Mesenchymal stem cell (in vitro differentiated cells and primary cell): ENCODE data around the gene PTPRG.

Source experiments
- DNase-seq: peaks from one replicate; pipeline ENCODE4 v3.0.0-alpha.2; 2013
- H2AFZ ChIP-seq: one replicate; pipeline ENCODE4 v1.6.1; 2013; ENCODE audit warnings: low read depth, mild to moderate bottlenecking, control low read depth, inconsistent platforms, low read length, moderate library complexity
- H2AK5ac ChIP-seq: 2 replicates; pipeline ENCODE4 v1.6.1; 2013; ENCODE audit warnings: low read length, moderate library complexity, mild to moderate bottlenecking, inconsistent platforms; ENCODE audit not compliant: severe bottlenecking
- H2BK120ac ChIP-seq: one replicate; pipeline ENCODE4 v1.6.1; 2013; ENCODE audit warnings: low read depth, mild to moderate bottlenecking, inconsistent platforms, low read length, moderate library complexity
- H2BK12ac ChIP-seq, 2 experiments: one replicate each; pipeline ENCODE4 v1.6.1; 2013; ENCODE audit warnings: inconsistent platforms in 2 of 2, low read length in 2 of 2, mild to moderate bottlenecking in 2 of 2, moderate library complexity in 2 of 2, control low read depth in 1 of 2
- H2BK15ac ChIP-seq: one replicate; pipeline ENCODE4 v1.6.1; 2013; ENCODE audit warnings: mild to moderate bottlenecking, low read depth, inconsistent platforms; ENCODE audit not compliant: poor library complexity, severe bottlenecking
- H2BK5ac ChIP-seq: 2 replicates; pipeline ENCODE4 v1.6.1; 2013; ENCODE audit warnings: low read depth, mild to moderate bottlenecking, low read length, control low read depth, inconsistent platforms; ENCODE audit not compliant: poor library complexity, severe bottlenecking
- H3K14ac ChIP-seq, 2 experiments: one replicate each; pipeline ENCODE4 v1.6.1; 2013; ENCODE audit warnings: inconsistent platforms in 2 of 2, low read length in 2 of 2, control low read depth in 1 of 2, mild to moderate bottlenecking in 1 of 2, moderate library complexity in 1 of 2
- H3K18ac ChIP-seq, 2 experiments: one replicate each; pipeline ENCODE4 v1.6.1; 2013; ENCODE audit warnings: inconsistent platforms in 2 of 2, low read length in 2 of 2, control low read depth in 1 of 2, low read depth in 1 of 2, mild to moderate bottlenecking in 1 of 2
- H3K23ac ChIP-seq, 2 experiments: one replicate each; pipeline ENCODE4 v1.6.1; 2013; ENCODE audit warnings: inconsistent platforms in 2 of 2, low read length in 2 of 2, mild to moderate bottlenecking in 2 of 2, moderate library complexity in 2 of 2, control low read depth in 1 of 2
- H3K27ac ChIP-seq: 2 replicates; pipeline ENCODE4 v1.5.1; 2013; ENCODE audit warnings: mild to moderate bottlenecking, moderate library complexity, low read length, control low read depth, inconsistent platforms; ENCODE audit not compliant: poor library complexity, severe bottlenecking
- H3K27me3 ChIP-seq, 2 experiments: 2 replicates each; pipeline versions ENCODE4 v1.6.1 to v1.7.0; 2013; ENCODE audit warnings: low read length in 2 of 2, mild to moderate bottlenecking in 2 of 2, moderate library complexity in 2 of 2, control low read depth in 1 of 2, inconsistent platforms in 1 of 2; ENCODE audit not compliant: control insufficient read depth in 1 of 2, insufficient read depth in 1 of 2
- H3K36me3 ChIP-seq, 2 experiments: 2 replicates each; pipeline versions ENCODE4 v1.6.1 to v1.7.0; 2013; ENCODE audit warnings: low read length in 2 of 2, control low read depth in 1 of 2, inconsistent platforms in 1 of 2, low read depth in 1 of 2, mild to moderate bottlenecking in 1 of 2; ENCODE audit not compliant: insufficient read depth in 2 of 2, control insufficient read depth in 1 of 2
- H3K4ac ChIP-seq, 2 experiments: one replicate each; pipeline ENCODE4 v1.6.1; 2013; ENCODE audit warnings: inconsistent platforms in 2 of 2, low read length in 2 of 2, mild to moderate bottlenecking in 2 of 2, moderate library complexity in 2 of 2, control low read depth in 1 of 2, low read depth in 1 of 2
- H3K4me1 ChIP-seq: 2 replicates; pipeline ENCODE4 v1.6.1; 2013; ENCODE audit warnings: low read depth, low read length, control low read depth; ENCODE audit not compliant: control insufficient read depth, insufficient read depth
- H3K4me2 ChIP-seq: 2 replicates; pipeline ENCODE4 v1.6.1; 2013; ENCODE audit warnings: low read length, mild to moderate bottlenecking, inconsistent platforms; ENCODE audit not compliant: poor library complexity, severe bottlenecking
- H3K4me3 ChIP-seq, 2 experiments: 2 replicates each; pipeline versions ENCODE4 v1.5.1 to v1.7.0; 2013; ENCODE audit warnings: low read length in 2 of 2, mild to moderate bottlenecking in 2 of 2, control low read depth in 1 of 2, low read depth in 1 of 2; ENCODE audit not compliant: insufficient read depth in 1 of 2
- H3K79me1 ChIP-seq: replicated peaks from 2 replicates; pipeline ENCODE4 v1.6.1; 2013; ENCODE audit warnings: mild to moderate bottlenecking, control low read depth, low read length, inconsistent platforms; ENCODE audit not compliant: poor library complexity, severe bottlenecking
- H3K9ac ChIP-seq: 2 replicates; pipeline ENCODE4 v1.7.0; 2013; ENCODE audit warnings: mild to moderate bottlenecking, low read length, moderate library complexity
- H3K9me3 ChIP-seq: 2 replicates; pipeline ENCODE4 v1.7.0; 2013; ENCODE audit warnings: mild to moderate bottlenecking, low read length; ENCODE audit not compliant: control insufficient read depth
- H4K8ac ChIP-seq: one replicate; pipeline ENCODE4 v1.6.1; 2013; ENCODE audit warnings: inconsistent platforms, mild to moderate bottlenecking, low read length, moderate library complexity
- H4K91ac ChIP-seq: one replicate; pipeline ENCODE4 v1.6.1; 2013; ENCODE audit warnings: mild to moderate bottlenecking, low read length, inconsistent platforms
- WGBS: methylation state at CpG from one replicate; pipeline ENCODE4 v1.1.7; 2013; ENCODE audit warnings: mixed read lengths; 5-methylcytosine and 5-hydroxymethylcytosine counted together

Gene PTPRG

DNA sequence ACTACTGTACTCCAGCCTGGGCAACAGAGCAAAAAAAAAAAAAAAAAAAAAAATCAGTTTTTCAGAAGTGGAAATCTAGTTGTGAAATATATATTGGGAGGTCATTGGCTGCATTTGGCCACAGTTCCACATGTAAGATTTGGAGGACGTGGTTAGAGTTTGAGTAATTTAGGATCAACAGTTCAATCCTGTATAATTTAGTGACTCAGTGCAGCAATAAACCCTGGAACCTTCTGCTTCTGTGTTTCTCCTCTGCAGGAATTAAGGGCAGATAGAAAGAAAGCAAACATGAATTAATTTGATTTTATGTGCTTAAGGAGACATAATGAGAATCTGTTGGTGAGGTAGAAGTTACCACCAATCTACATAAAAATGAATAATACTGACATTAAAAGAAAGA is 347.0 kb downstream of the PTPRG start:
- Histone ChIP-seq H2AK5ac (no peak overlapping the region), H3K4ac (no peak overlapping the region), H2BK5ac (no peak overlapping the region), H3K4me3 (no peak overlapping the region), H2BK12ac (no peak overlapping the region), H3K14ac (no peak overlapping the region), H3K23ac (no peak overlapping the region), H3K27me3 (no peaks in the 10 kb centered on the region), H2AFZ (no peak overlapping the region), H4K91ac (no peak overlapping the region), H3K36me3 (no peaks in the 10 kb centered on the region), H3K9me3 (no peaks in the 10 kb centered on the region), H3K4me1 (peaks cover 2% of the 10 kb centered on the region), H3K9ac (peak overlapping the region; percentile 38), H2BK120ac (no peak overlapping the region), H4K8ac (no peak overlapping the region), H3K18ac (no peak overlapping the region), H3K79me1 (peaks cover 23% of the 10 kb centered on the region), H3K27ac (no peak overlapping the region), H2BK15ac (no peak overlapping the region), H3K4me2 (no peak overlapping the region)
- no peak for DNase-seq
- 70% methylated on average over 1 of the region's 1 CpG for WGBS

DNA sequence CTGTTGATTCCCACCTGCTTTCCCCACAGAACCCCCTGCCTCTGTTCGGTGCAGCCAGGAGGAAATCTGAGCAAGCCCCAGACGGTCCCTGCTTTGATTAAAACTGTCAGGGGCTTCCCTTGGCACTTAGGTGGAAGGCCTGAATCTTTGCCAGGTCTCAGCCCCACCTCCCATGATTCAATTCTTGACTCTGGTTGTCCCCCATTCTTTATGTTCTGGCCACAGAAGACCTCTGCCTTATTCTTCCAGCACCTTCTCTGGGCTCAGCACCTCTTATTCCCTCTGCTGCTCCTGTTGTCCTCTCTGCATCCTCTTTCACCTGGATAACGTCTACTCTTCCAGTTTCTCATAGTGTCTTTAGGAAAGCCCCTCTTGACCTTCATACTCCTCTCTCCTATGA is 349.4 kb downstream of the PTPRG start:
- Histone ChIP-seq H4K91ac (no peak overlapping the region), H3K36me3 (no peaks in the 10 kb centered on the region), H2BK5ac (no peak overlapping the region), H2BK12ac (no peak overlapping the region), H3K4ac (no peak overlapping the region), H2AFZ (no peak overlapping the region), H3K23ac (no peak overlapping the region), H3K14ac (no peak overlapping the region), H3K79me1 (peaks cover 21% of the 10 kb centered on the region), H2AK5ac (no peak overlapping the region), H3K9me3 (no peaks in the 10 kb centered on the region), H3K9ac (no peak overlapping the region), H3K4me3 (no peak overlapping the region), H2BK15ac (no peak overlapping the region), H3K18ac (no peak overlapping the region), H4K8ac (no peak overlapping the region), H3K27ac (no peak overlapping the region), H2BK120ac (no peak overlapping the region), H3K4me1 (no peaks in the 10 kb centered on the region), H3K4me2 (no peak overlapping the region), H3K27me3 (no peaks in the 10 kb centered on the region)
- no peak for DNase-seq
- 71% methylated on average over 3 of the region's 3 CpGs for WGBS

DNA sequence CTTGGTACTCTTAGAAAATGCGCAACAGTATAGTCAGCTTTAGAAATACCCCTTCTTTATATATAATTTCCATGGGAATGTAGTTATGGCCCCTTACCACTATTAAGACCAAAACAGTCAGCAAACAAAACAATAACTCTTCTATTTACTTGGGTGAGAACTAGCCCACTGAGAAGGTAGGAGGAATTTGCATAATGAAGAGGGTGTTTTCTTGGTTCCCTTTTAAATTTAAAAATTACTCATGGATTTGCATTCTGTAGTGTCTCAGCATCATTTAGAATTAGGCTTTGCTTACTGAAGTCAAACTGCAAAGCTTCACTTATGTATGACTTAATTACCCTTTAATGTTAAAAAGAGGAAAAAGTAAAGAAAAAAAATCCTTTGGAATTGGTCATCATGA is 350.8 kb downstream of the PTPRG start:
- no peak overlapping the region for H3K4me2 ChIP-seq
- WGBS, result no CpG with 5 or more reads among the region's 1 CpG
- no peaks in the 10 kb centered on the region for H3K9me3 ChIP-seq

DNA sequence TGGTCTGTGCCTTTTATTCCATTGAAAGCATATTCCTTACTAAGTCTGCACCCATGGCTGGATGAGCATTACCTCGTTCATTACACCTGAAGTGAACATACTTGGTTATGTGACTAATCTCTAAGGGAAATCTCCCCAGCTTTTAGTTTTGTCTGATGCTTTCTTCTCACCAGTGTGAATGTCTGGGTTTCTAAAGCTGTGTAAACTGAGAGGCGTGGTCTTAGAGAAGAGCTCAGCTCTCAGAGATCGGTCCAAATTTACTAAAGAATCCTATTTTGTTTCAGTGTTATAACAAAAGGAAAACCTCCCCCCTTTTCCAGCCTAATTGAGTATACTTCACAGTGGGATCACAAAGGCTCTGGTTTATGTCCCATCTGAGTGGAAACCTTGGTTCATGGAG is 352.3 kb downstream of the PTPRG start:
- no peak overlapping the region for H3K14ac ChIP-seq
- H2BK12ac ChIP-seq, result no peak overlapping the region
- H2AFZ ChIP-seq, result no peak overlapping the region
- no peak overlapping the region for H3K4ac ChIP-seq
- no peak overlapping the region for H2BK120ac ChIP-seq
- H4K91ac ChIP-seq, result no peak overlapping the region
- no peaks in the 10 kb centered on the region for H3K9me3 ChIP-seq
- no peak overlapping the region for H2BK15ac ChIP-seq
- no peak overlapping the region for H2BK5ac ChIP-seq
- no peak overlapping the region for H4K8ac ChIP-seq
- peak overlapping the region in 1 of 2 experiments; percentile 27 for H3K4me3 ChIP-seq
- WGBS, result no CpG with 5 or more reads among the region's 3 CpGs
- H2AK5ac ChIP-seq, result no peak overlapping the region
- no peak overlapping the region for H3K23ac ChIP-seq
- no peak overlapping the region for H3K4me2 ChIP-seq
- H3K9ac ChIP-seq, result peak overlapping the region; percentile 64
- peaks cover 17% of the 10 kb centered on the region for H3K79me1 ChIP-seq
- H3K27me3 ChIP-seq, result no peaks in the 10 kb centered on the region
- H3K4me1 ChIP-seq, result peaks cover 2% of the 10 kb centered on the region
- no peak for DNase-seq
- no peaks in the 10 kb centered on the region for H3K36me3 ChIP-seq
- no peak overlapping the region for H3K18ac ChIP-seq
- H3K27ac ChIP-seq, result no peak overlapping the region

More for the DNA sequence above, 350.8 kb downstream of the PTPRG start:
- Histone ChIP-seq H2BK15ac (no peak overlapping the region), H4K8ac (no peak overlapping the region), H3K4me3 (no peak overlapping the region), H3K18ac (no peak overlapping the region), H3K4ac (no peak overlapping the region), H3K4me1 (peaks cover 2% of the 10 kb centered on the region), H3K14ac (no peak overlapping the region), H2AK5ac (no peak overlapping the region), H3K23ac (no peak overlapping the region), H2BK12ac (no peak overlapping the region), H3K9ac (no peak overlapping the region), H4K91ac (no peak overlapping the region), H2BK120ac (no peak overlapping the region), H3K36me3 (no peaks in the 10 kb centered on the region), H2BK5ac (no peak overlapping the region), H3K79me1 (peaks cover 20% of the 10 kb centered on the region), H3K27me3 (no peaks in the 10 kb centered on the region), H3K27ac (no peak overlapping the region), H2AFZ (no peak overlapping the region)
- no peak for DNase-seq
